HG02642 (cell line): ENCODE data around the gene SPACA9.

Experiments
- ATAC-seq: cut with Tn5 transposase; IDR thresholded peaks from one replicate; pipeline ENCODE4 v1.9.1; 2021; ENCODE audit warnings: mild to moderate bottlenecking; ENCODE audit not compliant: unreplicated experiment, poor library complexity

Gene SPACA9

GRCh38 chr9:132935026-132935425 is 56.3 kb downstream of the SPACA9 start:
- no peak for ATAC-seq

- no peak for ATAC-seq
These were observed 58.8 kb downstream of the SPACA9 start for GRCh38 chr9:132937463-132937901.

GRCh38 chr9:132939169-132939568 is 60.5 kb downstream of the SPACA9 start:
- no peak for ATAC-seq
